PC-3 (cell line): ENCODE measurements around the gene PDK4. TPM values are rescaled to one million over a fixed set of nuclear protein-coding genes. Genes with fewer than 3 reads are reported as not detected.

ENCODE experiments used
- ATAC-seq: fragments of 200-7000 bp; cut with Tn5 transposase; 2 replicates; pipeline ENCODE4 v1.9.1; 2020; ENCODE audit warnings: mild to moderate bottlenecking, moderate library complexity
- BruUV-seq: library from RNA; stranded (reverse); fragments of 400-500 nt; replicated peaks from 2 replicates; lab custom pipeline; 2021; lab: Mats Ljungman, UMichigan
- CTCF ChIA-PET: fragments of 300-600 bp; sonication (Branson Sonifier 250); formaldehyde crosslinking; loops from one replicate; lab custom pipeline; 2022; ENCODE audit warnings: antibody characterized with exemption; lab: Charles Lee
- POLR2A ChIA-PET: fragments of 300-600 bp; sonication (Branson Sonifier 250); formaldehyde crosslinking; loops from one replicate; lab custom pipeline; 2022; ENCODE audit warnings: antibody characterized with exemption; ENCODE audit not compliant: unreplicated experiment; lab: Charles Lee
- DNase-seq: peaks from one replicate; pipeline ENCODE4 v3.0.0-alpha.2; 2015
- H2AFZ ChIP-seq: fragments of 300-600 bp; sonication (generic); 2 replicates; pipeline ENCODE4 v1.6.0; 2016; ENCODE audit warnings: antibody characterized with exemption, low read length
- H3F3A ChIP-seq: fragments of 300-600 bp; sonication (generic); one replicate; pipeline ENCODE4 v1.6.0; 2017; ENCODE audit warnings: antibody characterized with exemption, low read length, control low read depth, mild to moderate bottlenecking; ENCODE audit not compliant: unreplicated experiment
- H3K27ac ChIP-seq: fragments of 300-600 bp; sonication (generic); 2 replicates; pipeline ENCODE4 v1.5.1; 2016; ENCODE audit warnings: mild to moderate bottlenecking, low read length
- H3K27me3 ChIP-seq: fragments of 300-600 bp; sonication (generic); 2 replicates; pipeline ENCODE4 v1.6.1; 2016; ENCODE audit warnings: low read length, mixed read lengths
- H3K36me3 ChIP-seq: fragments of 300-600 bp; sonication (generic); 2 replicates; pipeline ENCODE4 v1.6.1; 2016; ENCODE audit warnings: low read depth, mixed run types, low read length, mixed read lengths
- H3K4me1 ChIP-seq: fragments of 300-600 bp; sonication (generic); 2 replicates; pipeline ENCODE4 v1.5.1; 2016; ENCODE audit warnings: low read length; ENCODE audit not compliant: insufficient read depth
- H3K4me2 ChIP-seq: fragments of 300-600 bp; sonication (generic); 2 replicates; pipeline ENCODE4 v1.6.0; 2016; ENCODE audit warnings: low read length
- H3K4me3 ChIP-seq: fragments of 300-600 bp; sonication (generic); 2 replicates; pipeline ENCODE4 v1.5.1; 2016; ENCODE audit warnings: mild to moderate bottlenecking, low read length, mixed read lengths
- H3K79me2 ChIP-seq: fragments of 300-600 bp; sonication (generic); 2 replicates; pipeline ENCODE4 v1.6.1; 2017; ENCODE audit warnings: low read length, mixed read lengths
- H3K9ac ChIP-seq: fragments of 300-600 bp; sonication (generic); 2 replicates; pipeline ENCODE4 v1.6.0; 2016; ENCODE audit warnings: mild to moderate bottlenecking, low read length
- H3K9me2 ChIP-seq: fragments of 300-600 bp; sonication (generic); replicated peaks from 2 replicates; pipeline ENCODE4 v1.6.1; 2016; ENCODE audit warnings: mixed run types, low read length, mixed read lengths
- H3K9me3 ChIP-seq: fragments of 300-600 bp; sonication (generic); 2 replicates; pipeline ENCODE4 v1.6.1; 2016; ENCODE audit warnings: low read length, mixed read lengths
- H4K20me1 ChIP-seq: fragments of 300-600 bp; sonication (generic); 2 replicates; pipeline ENCODE4 v1.6.1; 2016; ENCODE audit warnings: low read length, mixed read lengths
- CTCF ChIP-seq: fragments of 300-600 bp; sonication (generic); conservative IDR thresholded peaks from 2 replicates; pipeline ENCODE4 v1.5.1; 2017; ENCODE audit warnings: antibody characterized with exemption, low read depth, mild to moderate bottlenecking, low read length
- EZH2 ChIP-seq: fragments of 300-600 bp; sonication (generic); IDR thresholded peaks from one replicate; pipeline ENCODE4 v1.6.1; 2017; ENCODE audit warnings: antibody characterized with exemption, mild to moderate bottlenecking, low read length; ENCODE audit not compliant: unreplicated experiment
- EZH2phosphoT487 ChIP-seq: fragments of 300-600 bp; sonication (generic); IDR thresholded peaks from 2 replicates; pipeline ENCODE4 v1.6.1; 2018; ENCODE audit warnings: mild to moderate bottlenecking, antibody characterized with exemption, low read length, borderline replicate concordance
- intact Hi-C: fragments of 100-400 bp; cut with micrococcal nuclease; formaldehyde crosslinking; loops from 2 replicates; pipeline ENCODE4 v1.9.0; 2023
- total RNA-seq: library from RNA; depleted of rRNA; stranded (reverse); fragments of >200 nt; gene quantifications from 2 replicates; pipeline ENCODE4 v1.2.3, GENCODE V29; 2014

The PDK4 gene
- total RNA-seq, 1 experiment from 2014 or later = 3.2 TPM

- no peaks in the 10 kb centered on the region for H4K20me1 ChIP-seq
- ChIA-PET CTCF (no interaction called here), POLR2A (no interaction called here)
- TF ChIP-seq CTCF = no peak
- TF ChIP-seq EZH2 = no peak
- no peak for TF ChIP-seq EZH2phosphoT487
- no peak overlapping the region for H3K4me2 ChIP-seq
- no peak overlapping the region for H3K27ac ChIP-seq
- ATAC-seq (no peak), DNase-seq (no peak)
- H3K27me3 ChIP-seq = no peaks in the 10 kb centered on the region
- H3K36me3 ChIP-seq = no peaks in the 10 kb centered on the region
- intact Hi-C loops = no loop called here
- H3K4me3 ChIP-seq = no peak overlapping the region
- no peaks in the 10 kb centered on the region for H3F3A ChIP-seq
- no peaks in the 10 kb centered on the region for H3K79me2 ChIP-seq
- no peak overlapping the region for H3K9ac ChIP-seq
- BruUV-seq = no TSS peak
- no peaks in the 10 kb centered on the region for H3K4me1 ChIP-seq
- no peaks in the 10 kb centered on the region for H3K9me3 ChIP-seq
- H3K9me2 ChIP-seq = no peaks in the 10 kb centered on the region
- no peak overlapping the region for H2AFZ ChIP-seq
Observed at GRCh38 chr7:95584769-95585425, 11.4 kb downstream of the PDK4 start.

GRCh38 chr7:95583834-95584621 is 12.3 kb downstream of the PDK4 start:
- Histone ChIP-seq H3K4me2 (no peak overlapping the region), H3F3A (no peaks in the 10 kb centered on the region), H2AFZ (no peak overlapping the region), H3K27ac (no peak overlapping the region), H3K27me3 (no peaks in the 10 kb centered on the region), H3K36me3 (no peaks in the 10 kb centered on the region), H3K79me2 (no peaks in the 10 kb centered on the region), H3K9me2 (no peaks in the 10 kb centered on the region), H3K4me1 (no peaks in the 10 kb centered on the region), H3K9me3 (no peaks in the 10 kb centered on the region), H4K20me1 (no peaks in the 10 kb centered on the region), H3K4me3 (no peak overlapping the region), H3K9ac (no peak overlapping the region)
- intact Hi-C loops = no loop called here
- BruUV-seq = TSS peak; percentile 15
- TF ChIP-seq CTCF (no peak), EZH2 (no peak), EZH2phosphoT487 (no peak)
- no peak for DNase-seq
- ChIA-PET CTCF (no interaction called here), POLR2A (interaction anchor here (0.7 kb wide), 1 partner anchor 15 kb away, joined by 3 read pairs; no protein-coding TSS in a partner anchor)
- no peak for ATAC-seq
